ENCODE results near the gene PRIM2.
"Not testable (repeated sequence)": the region's sequence is repeated elsewhere in the genome, so short reads cannot be mapped to it uniquely, and the experiment has no call there.

The PRIM2 gene

GRCh38 chr6:57465968-57466367 lies 148.5 kb downstream of the PRIM2 start:
- H3K4me1 ChIP-seq (ENCODE audit: control insufficient read depth, low read depth, low read length) = peaks cover 12% of the 10 kb centered on the region
- not testable (repeated sequence) for H3K9me3 ChIP-seq (ENCODE audit: control insufficient read depth, low read depth, low read length); H3K4me3 ChIP-seq (ENCODE audit: low read length); H3K27ac ChIP-seq (ENCODE audit: low read length); H3K27me3 ChIP-seq (ENCODE audit: control insufficient read depth, insufficient read depth, low read length); H3K9ac ChIP-seq (ENCODE audit: low read length); H3K36me3 ChIP-seq (ENCODE audit: control insufficient read depth, low read depth, low read length)

DNA sequence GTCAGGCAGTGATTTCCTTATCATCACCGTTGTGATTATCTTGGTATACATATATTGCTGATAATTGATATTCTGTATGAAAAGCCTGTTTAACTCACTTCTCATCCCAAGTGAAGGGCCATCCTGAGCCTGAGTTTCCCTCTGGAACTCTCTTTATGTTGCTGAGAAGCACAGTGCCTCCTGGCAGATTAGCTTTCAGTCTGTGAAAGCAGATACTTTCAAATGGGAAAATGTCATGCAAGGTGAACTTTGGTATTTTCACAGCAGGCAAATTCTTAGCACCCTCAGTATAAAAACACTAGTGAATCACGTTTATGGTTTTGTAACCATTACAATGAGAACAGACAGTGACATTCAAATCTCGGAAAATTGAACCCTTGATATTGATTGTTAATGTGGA lies 151.6 kb downstream of the PRIM2 start:
- no peak overlapping the region for H3K4me3 ChIP-seq (ENCODE audit: low read length)
- no peaks in the 10 kb centered on the region for H3K9me3 ChIP-seq (ENCODE audit: control insufficient read depth, low read depth, low read length)
- H3K4me1 ChIP-seq (ENCODE audit: control insufficient read depth, low read depth, low read length) = peaks cover 24% of the 10 kb centered on the region
- no peak overlapping the region for H3K27ac ChIP-seq (ENCODE audit: low read length)
- no peaks in the 10 kb centered on the region for H3K27me3 ChIP-seq (ENCODE audit: control insufficient read depth, insufficient read depth, low read length)
- H3K9ac ChIP-seq (ENCODE audit: low read length) = no peak overlapping the region
- no peaks in the 10 kb centered on the region for H3K36me3 ChIP-seq (ENCODE audit: control insufficient read depth, low read depth, low read length)

- not testable (repeated sequence) for H3K9me3 ChIP-seq (ENCODE audit: control insufficient read depth, low read depth, low read length); H3K9ac ChIP-seq (ENCODE audit: low read length); H3K27me3 ChIP-seq (ENCODE audit: control insufficient read depth, insufficient read depth, low read length)
Measured at GRCh38 chr6:57470148-57470547, 152.7 kb downstream of the PRIM2 start.

DNA sequence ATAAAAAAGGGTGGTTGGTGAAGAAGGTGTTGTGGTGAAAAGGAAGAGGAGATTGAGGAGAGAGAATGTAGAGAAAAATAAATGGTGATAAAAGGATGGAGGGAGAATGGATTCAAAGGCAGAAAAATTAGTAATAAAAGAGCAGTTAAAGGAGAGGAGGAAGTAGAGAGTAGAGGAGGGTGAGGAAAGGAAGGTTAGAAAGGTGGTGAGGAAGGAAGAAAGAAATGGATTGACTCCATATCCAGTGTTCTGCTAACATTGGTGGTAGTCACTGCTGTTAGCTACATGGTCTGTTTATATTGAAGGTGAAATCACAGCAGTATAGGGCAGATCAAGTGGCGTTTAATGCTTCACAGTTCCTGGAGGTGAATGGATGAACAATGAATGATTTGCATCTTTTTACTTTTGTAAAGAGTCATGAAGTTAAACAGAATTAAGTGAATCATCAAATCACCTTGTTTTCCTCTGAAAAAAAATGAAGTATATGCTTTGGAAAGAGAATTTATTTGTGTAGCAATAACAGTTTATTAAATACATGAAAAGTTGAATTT lies 154.0 kb downstream of the PRIM2 start:
- not testable (repeated sequence) for H3K9ac ChIP-seq (ENCODE audit: low read length); H3K27me3 ChIP-seq (ENCODE audit: control insufficient read depth, insufficient read depth, low read length); H3K36me3 ChIP-seq (ENCODE audit: control insufficient read depth, low read depth, low read length); H3K27ac ChIP-seq (ENCODE audit: low read length); H3K9me3 ChIP-seq (ENCODE audit: control insufficient read depth, low read depth, low read length); H3K4me3 ChIP-seq (ENCODE audit: low read length)
- peaks cover 24% of the 10 kb centered on the region for H3K4me1 ChIP-seq (ENCODE audit: control insufficient read depth, low read depth, low read length)

More at GRCh38 chr6:57470148-57470547, 152.7 kb downstream of the PRIM2 start:
- H3K4me3 ChIP-seq (ENCODE audit: low read length); H3K36me3 ChIP-seq (ENCODE audit: control insufficient read depth, low read depth, low read length); H3K27ac ChIP-seq (ENCODE audit: low read length): not testable (repeated sequence)
- peaks cover 24% of the 10 kb centered on the region for H3K4me1 ChIP-seq (ENCODE audit: control insufficient read depth, low read depth, low read length)

GRCh38 chr6:57472861-57473362 lies 155.5 kb downstream of the PRIM2 start:
- not testable (repeated sequence) for H3K27ac ChIP-seq (ENCODE audit: low read length); H3K4me3 ChIP-seq (ENCODE audit: low read length); H3K9me3 ChIP-seq (ENCODE audit: control insufficient read depth, low read depth, low read length); H3K27me3 ChIP-seq (ENCODE audit: control insufficient read depth, insufficient read depth, low read length); H3K9ac ChIP-seq (ENCODE audit: low read length); H3K36me3 ChIP-seq (ENCODE audit: control insufficient read depth, low read depth, low read length)
- H3K4me1 ChIP-seq (ENCODE audit: control insufficient read depth, low read depth, low read length) = peaks cover 24% of the 10 kb centered on the region

- not testable (repeated sequence) for H3K4me3 ChIP-seq (ENCODE audit: low read length); H3K9ac ChIP-seq (ENCODE audit: low read length); H3K27me3 ChIP-seq (ENCODE audit: control insufficient read depth, insufficient read depth, low read length); H3K9me3 ChIP-seq (ENCODE audit: control insufficient read depth, low read depth, low read length); H3K36me3 ChIP-seq (ENCODE audit: control insufficient read depth, low read depth, low read length); H3K27ac ChIP-seq (ENCODE audit: low read length)
- H3K4me1 ChIP-seq (ENCODE audit: control insufficient read depth, low read depth, low read length) = peaks cover 18% of the 10 kb centered on the region
Measured at GRCh38 chr6:57474862-57475475, 157.5 kb downstream of the PRIM2 start.

GRCh38 chr6:57475656-57476055 lies 158.2 kb downstream of the PRIM2 start:
- not testable (repeated sequence) for H3K9ac ChIP-seq (ENCODE audit: low read length); H3K36me3 ChIP-seq (ENCODE audit: control insufficient read depth, low read depth, low read length); H3K27me3 ChIP-seq (ENCODE audit: control insufficient read depth, insufficient read depth, low read length); H3K27ac ChIP-seq (ENCODE audit: low read length); H3K4me3 ChIP-seq (ENCODE audit: low read length); H3K9me3 ChIP-seq (ENCODE audit: control insufficient read depth, low read depth, low read length)
- H3K4me1 ChIP-seq (ENCODE audit: control insufficient read depth, low read depth, low read length) = peaks cover 15% of the 10 kb centered on the region

GRCh38 chr6:57480194-57480593 lies 162.8 kb downstream of the PRIM2 start:
- H3K9me3 ChIP-seq (ENCODE audit: control insufficient read depth, low read depth, low read length); H3K36me3 ChIP-seq (ENCODE audit: control insufficient read depth, low read depth, low read length); H3K4me1 ChIP-seq (ENCODE audit: control insufficient read depth, low read depth, low read length); H3K27me3 ChIP-seq (ENCODE audit: control insufficient read depth, insufficient read depth, low read length); H3K9ac ChIP-seq (ENCODE audit: low read length); H3K27ac ChIP-seq (ENCODE audit: low read length); H3K4me3 ChIP-seq (ENCODE audit: low read length): not testable (repeated sequence)

- H3K4me1 ChIP-seq (ENCODE audit: control insufficient read depth, low read depth, low read length); H3K9ac ChIP-seq (ENCODE audit: low read length); H3K27me3 ChIP-seq (ENCODE audit: control insufficient read depth, insufficient read depth, low read length); H3K27ac ChIP-seq (ENCODE audit: low read length); H3K36me3 ChIP-seq (ENCODE audit: control insufficient read depth, low read depth, low read length); H3K9me3 ChIP-seq (ENCODE audit: control insufficient read depth, low read depth, low read length); H3K4me3 ChIP-seq (ENCODE audit: low read length): not testable (repeated sequence)
Measured at GRCh38 chr6:57481121-57481520, 163.7 kb downstream of the PRIM2 start.

- not testable (repeated sequence) for H3K9ac ChIP-seq (ENCODE audit: low read length); H3K4me3 ChIP-seq (ENCODE audit: low read length); H3K27me3 ChIP-seq (ENCODE audit: control insufficient read depth, insufficient read depth, low read length); H3K36me3 ChIP-seq (ENCODE audit: control insufficient read depth, low read depth, low read length); H3K4me1 ChIP-seq (ENCODE audit: control insufficient read depth, low read depth, low read length); H3K9me3 ChIP-seq (ENCODE audit: control insufficient read depth, low read depth, low read length); H3K27ac ChIP-seq (ENCODE audit: low read length)
Measured at GRCh38 chr6:57482471-57482870, 165.0 kb downstream of the PRIM2 start.

GRCh38 chr6:57486494-57487081 lies 169.2 kb downstream of the PRIM2 start:
- H3K4me3 ChIP-seq (ENCODE audit: low read length); H3K9ac ChIP-seq (ENCODE audit: low read length); H3K9me3 ChIP-seq (ENCODE audit: control insufficient read depth, low read depth, low read length); H3K4me1 ChIP-seq (ENCODE audit: control insufficient read depth, low read depth, low read length); H3K27me3 ChIP-seq (ENCODE audit: control insufficient read depth, insufficient read depth, low read length); H3K27ac ChIP-seq (ENCODE audit: low read length); H3K36me3 ChIP-seq (ENCODE audit: control insufficient read depth, low read depth, low read length): not testable (repeated sequence)

DNA sequence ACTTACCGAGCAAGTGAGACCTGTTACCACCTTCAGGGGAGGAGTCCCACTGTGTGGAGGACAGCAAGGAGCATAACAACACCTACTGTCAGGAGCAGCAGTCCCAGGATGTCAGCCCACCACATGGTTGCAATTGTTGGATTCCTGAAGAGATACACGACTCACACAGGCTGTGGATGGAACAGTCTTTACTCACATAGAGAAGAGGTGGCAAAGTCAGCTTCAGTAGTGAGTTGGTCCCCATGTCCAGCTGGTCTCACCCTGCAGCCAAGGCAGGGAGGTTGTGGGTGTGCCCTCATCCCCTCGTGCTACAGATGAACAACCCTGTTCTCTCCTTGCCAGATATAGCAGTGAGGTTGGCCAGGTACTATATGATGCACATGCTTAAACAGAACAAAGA lies 171.1 kb downstream of the PRIM2 start:
- not testable (repeated sequence) for H3K36me3 ChIP-seq (ENCODE audit: control insufficient read depth, low read depth, low read length); H3K27me3 ChIP-seq (ENCODE audit: control insufficient read depth, insufficient read depth, low read length); H3K4me3 ChIP-seq (ENCODE audit: low read length); H3K9me3 ChIP-seq (ENCODE audit: control insufficient read depth, low read depth, low read length); H3K9ac ChIP-seq (ENCODE audit: low read length); H3K27ac ChIP-seq (ENCODE audit: low read length)
- peaks cover 17% of the 10 kb centered on the region for H3K4me1 ChIP-seq (ENCODE audit: control insufficient read depth, low read depth, low read length)
